Transverse colon (tissue), 3 donors: ENCODE data around the gene LRRC74A.

Experiments
- POLR2A ChIP-seq: fragments of 450-650 bp; IDR thresholded peaks from one replicate; pipeline ENCODE4 v1.6.1; 2016; ENCODE audit warnings: antibody characterized with exemption, mild to moderate bottlenecking, moderate library complexity
- TF ChIP-seq, protein P1 (sequence below), 5 experiments: fragments of 200-600 bp in 3 of 5; fragments of 450-650 bp in 2 of 5; sonication (generic) in 3 of 5; IDR thresholded peaks; 1 replicate in 2 of 5; 2 replicates in 3 of 5; pipeline ENCODE4 v1.5.1; 2016 to 2017; ENCODE audit warnings: antibody characterized with exemption in 5 of 5, inconsistent platforms in 3 of 5, mild to moderate bottlenecking in 2 of 5, moderate library complexity in 1 of 5

DNA sequence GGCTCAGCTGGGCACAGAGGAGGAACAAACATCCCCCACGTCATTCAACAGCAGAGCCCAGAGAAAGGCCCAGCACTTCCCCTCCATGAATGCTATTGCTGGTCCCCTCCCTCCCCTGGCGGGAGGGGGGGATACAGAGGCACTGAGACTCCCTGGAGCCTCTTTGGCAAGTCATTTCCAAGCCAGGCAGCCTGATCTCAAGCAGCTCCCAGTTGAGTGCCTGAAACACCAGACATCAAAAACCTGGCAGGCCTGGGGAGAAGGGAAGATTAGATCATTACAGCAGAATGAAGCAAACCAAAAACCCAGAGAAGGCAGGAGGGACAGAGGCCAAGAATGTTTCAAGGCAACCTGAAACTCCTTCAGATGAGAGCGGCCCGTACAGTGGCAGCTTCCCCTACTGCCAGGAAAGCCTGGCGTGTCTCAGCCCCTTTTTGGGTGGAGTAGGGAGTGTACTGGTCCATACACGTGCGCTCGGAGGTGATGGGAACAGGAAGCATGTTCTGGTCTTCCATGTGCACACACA is 92.1 kb downstream of the LRRC74A start:
- TF ChIP-seq, protein P1, sequence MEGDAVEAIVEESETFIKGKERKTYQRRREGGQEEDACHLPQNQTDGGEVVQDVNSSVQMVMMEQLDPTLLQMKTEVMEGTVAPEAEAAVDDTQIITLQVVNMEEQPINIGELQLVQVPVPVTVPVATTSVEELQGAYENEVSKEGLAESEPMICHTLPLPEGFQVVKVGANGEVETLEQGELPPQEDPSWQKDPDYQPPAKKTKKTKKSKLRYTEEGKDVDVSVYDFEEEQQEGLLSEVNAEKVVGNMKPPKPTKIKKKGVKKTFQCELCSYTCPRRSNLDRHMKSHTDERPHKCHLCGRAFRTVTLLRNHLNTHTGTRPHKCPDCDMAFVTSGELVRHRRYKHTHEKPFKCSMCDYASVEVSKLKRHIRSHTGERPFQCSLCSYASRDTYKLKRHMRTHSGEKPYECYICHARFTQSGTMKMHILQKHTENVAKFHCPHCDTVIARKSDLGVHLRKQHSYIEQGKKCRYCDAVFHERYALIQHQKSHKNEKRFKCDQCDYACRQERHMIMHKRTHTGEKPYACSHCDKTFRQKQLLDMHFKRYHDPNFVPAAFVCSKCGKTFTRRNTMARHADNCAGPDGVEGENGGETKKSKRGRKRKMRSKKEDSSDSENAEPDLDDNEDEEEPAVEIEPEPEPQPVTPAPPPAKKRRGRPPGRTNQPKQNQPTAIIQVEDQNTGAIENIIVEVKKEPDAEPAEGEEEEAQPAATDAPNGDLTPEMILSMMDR (IDR thresholded peaks at IDR 0.05), result no peak
- no peak for TF ChIP-seq POLR2A
